Measurements from ENCODE around the gene EXOC4. TPM values are rescaled to one million over a fixed set of nuclear protein-coding genes. Genes with fewer than 3 reads are reported as not detected.

The EXOC4 gene
- total and polyA plus RNA-seq, 2 of the 13 experiments (the other 11 are each of a cell fraction or from before 2014, with no cell fraction given), result 22.5 to 39.0 TPM

DNA sequence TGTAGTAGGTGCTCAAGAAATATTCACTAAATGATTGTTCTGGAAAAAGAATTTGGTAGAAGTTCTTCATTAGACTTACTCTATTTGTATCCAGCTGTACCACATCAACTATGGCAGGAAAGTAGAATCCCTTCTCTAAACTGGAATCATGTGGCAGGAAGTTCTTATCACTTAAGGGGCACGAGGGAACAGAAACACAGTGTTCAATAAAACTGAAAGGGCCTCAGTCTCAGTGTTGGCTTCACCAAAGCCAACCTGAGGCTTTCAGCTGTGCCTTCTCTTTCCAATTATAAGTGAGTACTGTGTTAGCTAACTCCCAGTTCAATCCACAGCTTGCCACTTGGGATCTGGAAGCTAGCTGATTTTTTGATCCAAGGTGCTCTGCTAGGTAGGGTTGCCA lies 616.7 kb downstream of the EXOC4 start (continued):
- TF ChIP-seq, protein P1, sequence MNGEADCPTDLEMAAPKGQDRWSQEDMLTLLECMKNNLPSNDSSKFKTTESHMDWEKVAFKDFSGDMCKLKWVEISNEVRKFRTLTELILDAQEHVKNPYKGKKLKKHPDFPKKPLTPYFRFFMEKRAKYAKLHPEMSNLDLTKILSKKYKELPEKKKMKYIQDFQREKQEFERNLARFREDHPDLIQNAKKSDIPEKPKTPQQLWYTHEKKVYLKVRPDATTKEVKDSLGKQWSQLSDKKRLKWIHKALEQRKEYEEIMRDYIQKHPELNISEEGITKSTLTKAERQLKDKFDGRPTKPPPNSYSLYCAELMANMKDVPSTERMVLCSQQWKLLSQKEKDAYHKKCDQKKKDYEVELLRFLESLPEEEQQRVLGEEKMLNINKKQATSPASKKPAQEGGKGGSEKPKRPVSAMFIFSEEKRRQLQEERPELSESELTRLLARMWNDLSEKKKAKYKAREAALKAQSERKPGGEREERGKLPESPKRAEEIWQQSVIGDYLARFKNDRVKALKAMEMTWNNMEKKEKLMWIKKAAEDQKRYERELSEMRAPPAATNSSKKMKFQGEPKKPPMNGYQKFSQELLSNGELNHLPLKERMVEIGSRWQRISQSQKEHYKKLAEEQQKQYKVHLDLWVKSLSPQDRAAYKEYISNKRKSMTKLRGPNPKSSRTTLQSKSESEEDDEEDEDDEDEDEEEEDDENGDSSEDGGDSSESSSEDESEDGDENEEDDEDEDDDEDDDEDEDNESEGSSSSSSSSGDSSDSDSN (CRISPR knock-in tag; IDR thresholded peaks at IDR 0.05), result no peak

DNA sequence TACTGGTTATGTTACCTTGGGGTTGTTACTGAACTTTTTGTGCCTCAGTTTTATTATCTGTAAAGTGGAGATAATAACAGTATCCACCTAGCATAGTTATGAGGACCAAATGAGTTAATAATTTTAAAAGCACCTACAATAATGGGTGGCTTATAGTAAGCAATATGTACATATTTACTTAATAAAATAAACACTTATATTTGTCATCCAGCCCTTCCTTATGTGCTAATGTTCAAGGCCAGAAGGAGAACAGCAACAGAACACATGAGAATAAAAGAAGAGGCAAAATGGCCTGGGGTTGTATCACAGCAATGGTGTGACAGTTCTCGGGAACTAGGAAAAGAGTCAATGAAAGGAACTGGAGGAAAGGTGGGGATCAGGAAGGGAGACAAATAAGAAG lies 618.9 kb downstream of the EXOC4 start:
- ATAC-seq, result no peak
- CTCF ChIA-PET (ENCODE audit: low intra/inter-chr PET ratio, low total read pairs), result no interaction called here

More for the DNA sequence above, 618.9 kb downstream of the EXOC4 start:
- H3K4me1 ChIP-seq (ENCODE audit: insufficient read depth, low read length), result peaks cover 12% of the 10 kb centered on the region
- no peaks in the 10 kb centered on the region for H3K9me3 ChIP-seq (ENCODE audit: low read length)
- no peak overlapping the region for H3K9ac ChIP-seq (ENCODE audit: insufficient read depth, low read depth, low read length)
- TF ChIP-seq ZNF777 (CRISPR knock-in tag; IDR thresholded peaks at IDR 0.05), result no peak
- TF ChIP-seq ZNF331 (CRISPR knock-in tag; IDR thresholded peaks at IDR 0.05), result no peak
- 0 out of 2 replicates have a peak, but pooled peaks have one; percentile 24 for TF ChIP-seq GATAD2A (CRISPR knock-in tag; IDR thresholded peaks at IDR 0.05)
- TF ChIP-seq, protein P2, sequence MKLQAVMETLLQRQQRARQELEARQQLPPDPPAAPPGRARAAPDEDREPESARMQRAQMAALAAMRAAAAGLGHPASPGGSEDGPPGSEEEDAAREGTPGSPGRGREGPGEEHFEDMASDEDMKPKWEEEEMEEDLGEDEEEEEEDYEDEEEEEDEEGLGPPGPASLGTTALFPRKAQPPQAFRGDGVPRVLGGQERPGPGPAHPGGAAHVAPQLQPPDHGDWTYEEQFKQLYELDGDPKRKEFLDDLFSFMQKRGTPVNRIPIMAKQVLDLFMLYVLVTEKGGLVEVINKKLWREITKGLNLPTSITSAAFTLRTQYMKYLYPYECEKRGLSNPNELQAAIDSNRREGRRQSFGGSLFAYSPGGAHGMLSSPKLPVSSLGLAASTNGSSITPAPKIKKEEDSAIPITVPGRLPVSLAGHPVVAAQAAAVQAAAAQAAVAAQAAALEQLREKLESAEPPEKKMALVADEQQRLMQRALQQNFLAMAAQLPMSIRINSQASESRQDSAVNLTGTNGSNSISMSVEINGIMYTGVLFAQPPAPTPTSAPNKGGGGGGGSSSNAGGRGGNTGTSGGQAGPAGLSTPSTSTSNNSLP (IDR thresholded peaks at IDR 0.05; ENCODE audit: low read depth, low read length), result 0 out of 2 replicates have a peak, but pooled peaks have one; percentile 11
- TF ChIP-seq FOXA3 (CRISPR knock-in tag; IDR thresholded peaks at IDR 0.05), result 0 out of 2 replicates have a peak, but pooled peaks have one; percentile 13
- no peak for TF ChIP-seq KLF6 (CRISPR knock-in tag; IDR thresholded peaks at IDR 0.05)
- TF ChIP-seq RXRB (CRISPR knock-in tag; IDR thresholded peaks at IDR 0.05; ENCODE audit: borderline replicate concordance), result no peak
- no peak for TF ChIP-seq ZNF354B (CRISPR knock-in tag; IDR thresholded peaks at IDR 0.05)
- TF ChIP-seq, protein P3, sequence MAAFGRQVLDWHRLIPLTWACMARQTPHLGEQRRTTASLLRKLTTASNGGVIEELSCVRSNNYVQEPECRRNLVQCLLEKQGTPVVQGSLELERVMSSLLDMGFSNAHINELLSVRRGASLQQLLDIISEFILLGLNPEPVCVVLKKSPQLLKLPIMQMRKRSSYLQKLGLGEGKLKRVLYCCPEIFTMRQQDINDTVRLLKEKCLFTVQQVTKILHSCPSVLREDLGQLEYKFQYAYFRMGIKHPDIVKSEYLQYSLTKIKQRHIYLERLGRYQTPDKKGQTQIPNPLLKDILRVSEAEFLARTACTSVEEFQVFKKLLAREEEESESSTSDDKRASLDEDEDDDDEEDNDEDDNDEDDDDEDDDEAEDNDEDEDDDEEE (CRISPR knock-in tag; IDR thresholded peaks at IDR 0.05), result no peak
- TF ChIP-seq FOXK2 (IDR thresholded peaks at IDR 0.05), result no peak
- peak; percentile 54 for TF ChIP-seq ZNF629 (CRISPR knock-in tag; conservative IDR thresholded peaks at IDR 0.05)
- no peaks in the 10 kb centered on the region for H3K79me2 ChIP-seq (ENCODE audit: insufficient read depth, low read length)
- POLR2A ChIA-PET, result no interaction called here
- no TSS peak for BruUV-seq (replicated peaks)
- no peak overlapping the region for H3K27ac ChIP-seq (ENCODE audit: extremely low read length, insufficient read depth, low read length)
- no peaks in the 10 kb centered on the region for H3K27me3 ChIP-seq (ENCODE audit: control insufficient read depth in 1 of 2, insufficient read depth in 2 of 2, low read length in 2 of 2)
- H4K20me1 ChIP-seq (ENCODE audit: insufficient read depth, low read length), result no peaks in the 10 kb centered on the region
- in situ Hi-C loops (cut with HindIII; ENCODE audit: extremely low pct_ligation_motif_present, low pct_unique_long_range_greater_than_20kb) (no loop called here), intact Hi-C loops (cut with micrococcal nuclease; ENCODE audit: unreplicated experiment) (no loop called here)
- no peak overlapping the region for H3K4me3 ChIP-seq (replicated peaks in 1 of 3; ENCODE audit: insufficient read depth in 1 of 3, low read depth in 2 of 3, low read length in 3 of 3)
- WGBS (ENCODE audit: low lambda C conversion rate), result 78% methylated on average over 1 of the region's 1 CpG
- DNase-seq (ENCODE audit: low spot score) (peak; percentile 9), FAIRE-seq (no peak)
- H2AFZ ChIP-seq (ENCODE audit: low read length), result no peak overlapping the region
- no peak overlapping the region for H3K4me2 ChIP-seq (ENCODE audit: low read depth, low read length)
- H3K36me3 ChIP-seq (replicated peaks in 1 of 2; ENCODE audit: control insufficient read depth in 1 of 2, insufficient read depth in 2 of 2, low read length in 2 of 2), result no peaks in the 10 kb centered on the region

Data from HepG2 (cell line).